ENCODE measurements around the gene RAB10. TPM values are rescaled to one million over a fixed set of nuclear protein-coding genes. Genes with fewer than 3 reads are reported as not detected.

RAB10 gene
- total and polyA plus RNA-seq, 2 of the 13 experiments (the other 11 are each of a cell fraction or from before 2014, with no cell fraction given), result 48.2 to 120 TPM

DNA sequence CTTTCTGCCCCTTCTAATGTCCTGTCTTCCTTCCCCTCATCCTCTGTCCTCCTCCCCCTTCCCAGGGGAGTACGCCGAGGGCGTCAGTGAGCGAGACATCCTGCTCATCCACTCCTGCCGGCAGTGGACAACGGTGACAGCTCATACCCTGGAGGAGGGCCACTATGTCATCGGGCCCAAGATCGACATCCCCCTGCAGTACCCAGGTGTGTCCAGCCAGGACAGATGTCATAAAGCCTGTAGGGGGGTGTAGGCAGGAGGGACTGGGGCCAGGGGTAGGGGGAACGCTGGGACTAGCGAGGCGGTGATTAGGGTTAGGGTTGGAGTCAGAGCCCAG, 142.4 kb downstream of the RAB10 start (continued):
- TF ChIP-seq ZNF569 (CRISPR knock-in tag; IDR thresholded peaks at IDR 0.05; ENCODE audit: borderline replicate concordance) (no peak), CREB1 (IDR thresholded peaks at IDR 0.05) (peak; percentile 17; the same call in 1 of the 2 replicates), CREB1 (CRISPR knock-in tag; IDR thresholded peaks at IDR 0.05) (no peak), ZNF121 (CRISPR knock-in tag; IDR thresholded peaks at IDR 0.05) (no peak), ZMYM3 (CRISPR knock-in tag; IDR thresholded peaks at IDR 0.05) (no peak)
- TF ChIP-seq, protein P1, sequence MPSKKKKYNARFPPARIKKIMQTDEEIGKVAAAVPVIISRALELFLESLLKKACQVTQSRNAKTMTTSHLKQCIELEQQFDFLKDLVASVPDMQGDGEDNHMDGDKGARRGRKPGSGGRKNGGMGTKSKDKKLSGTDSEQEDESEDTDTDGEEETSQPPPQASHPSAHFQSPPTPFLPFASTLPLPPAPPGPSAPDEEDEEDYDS (CRISPR knock-in tag; IDR thresholded peaks at IDR 0.05), result no peak
- TF ChIP-seq, protein P2, sequence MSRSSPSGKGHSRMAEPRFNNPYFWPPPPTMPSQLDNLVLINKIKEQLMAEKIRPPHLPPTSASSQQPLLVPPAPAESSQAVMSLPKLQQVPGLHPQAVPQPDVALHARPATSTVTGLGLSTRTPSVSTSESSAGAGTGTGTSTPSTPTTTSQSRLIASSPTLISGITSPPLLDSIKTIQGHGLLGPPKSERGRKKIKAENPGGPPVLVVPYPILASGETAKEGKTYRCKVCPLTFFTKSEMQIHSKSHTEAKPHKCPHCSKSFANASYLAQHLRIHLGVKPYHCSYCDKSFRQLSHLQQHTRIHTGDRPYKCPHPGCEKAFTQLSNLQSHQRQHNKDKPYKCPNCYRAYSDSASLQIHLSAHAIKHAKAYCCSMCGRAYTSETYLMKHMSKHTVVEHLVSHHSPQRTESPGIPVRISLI (CRISPR knock-in tag; IDR thresholded peaks at IDR 0.05; ENCODE audit: borderline replicate concordance), result no peak
- TF ChIP-seq, protein P3, sequence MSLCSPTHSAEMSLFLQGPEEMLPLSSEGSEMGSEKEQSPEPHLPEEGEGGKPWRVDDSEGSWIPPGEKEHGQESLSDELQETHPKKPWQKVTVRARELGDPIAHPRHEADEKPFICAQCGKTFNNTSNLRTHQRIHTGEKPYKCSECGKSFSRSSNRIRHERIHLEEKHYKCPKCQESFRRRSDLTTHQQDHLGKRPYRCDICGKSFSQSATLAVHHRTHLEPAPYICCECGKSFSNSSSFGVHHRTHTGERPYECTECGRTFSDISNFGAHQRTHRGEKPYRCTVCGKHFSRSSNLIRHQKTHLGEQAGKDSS (CRISPR knock-in tag; IDR thresholded peaks at IDR 0.05; ENCODE audit: borderline replicate concordance, low read depth), result no peak
- TF ChIP-seq, protein P4, sequence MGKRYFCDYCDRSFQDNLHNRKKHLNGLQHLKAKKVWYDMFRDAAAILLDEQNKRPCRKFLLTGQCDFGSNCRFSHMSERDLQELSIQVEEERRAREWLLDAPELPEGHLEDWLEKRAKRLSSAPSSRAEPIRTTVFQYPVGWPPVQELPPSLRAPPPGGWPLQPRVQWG (CRISPR knock-in tag; IDR thresholded peaks at IDR 0.05; ENCODE audit: borderline replicate concordance, low read depth), result no peak

DNA sequence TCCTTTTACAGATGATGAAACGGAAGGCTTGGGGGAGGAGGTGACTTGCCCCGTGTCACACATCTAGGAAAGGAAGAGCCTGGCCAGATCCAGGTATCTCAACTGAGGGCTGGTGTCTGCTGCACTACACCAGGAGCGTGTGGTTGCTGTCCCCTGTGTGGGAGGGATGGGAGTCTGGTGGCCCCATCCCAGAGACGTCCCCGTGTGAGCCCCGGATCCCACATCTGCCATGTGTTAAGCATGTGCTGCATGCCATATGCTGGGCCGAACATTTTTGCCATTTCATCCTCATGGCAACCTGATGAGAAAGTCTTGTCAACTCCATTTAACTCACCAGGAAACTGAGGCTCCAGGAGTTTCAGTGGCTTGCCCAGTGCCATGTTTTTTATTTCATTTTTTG, 143.2 kb downstream of the RAB10 start:
- H3K4me1 ChIP-seq (ENCODE audit: insufficient read depth, low read length), result peaks cover 19% of the 10 kb centered on the region
- H3K79me2 ChIP-seq (ENCODE audit: insufficient read depth, low read length), result no peaks in the 10 kb centered on the region
- no peaks in the 10 kb centered on the region; the same call in 1 of the 2 replicates for H4K20me1 ChIP-seq (ENCODE audit: insufficient read depth, low read length)
- ChIA-PET CTCF (ENCODE audit: low intra/inter-chr PET ratio, low total read pairs) (no interaction called here), POLR2A (no interaction called here)
- H2AFZ ChIP-seq (ENCODE audit: low read length), result no peak overlapping the region
- 77% methylated on average over 7 of the region's 7 CpGs for WGBS (ENCODE audit: low lambda C conversion rate)
- H3K4me2 ChIP-seq (ENCODE audit: low read depth, low read length), result no peak overlapping the region
- no peaks in the 10 kb centered on the region for H3K9me3 ChIP-seq (ENCODE audit: low read length)
- in situ Hi-C loops (cut with HindIII; ENCODE audit: extremely low pct_ligation_motif_present, low pct_unique_long_range_greater_than_20kb), result no loop called here
- H3K9ac ChIP-seq (ENCODE audit: insufficient read depth, low read depth, low read length), result no peak overlapping the region
- no peak overlapping the region for H3K27ac ChIP-seq (ENCODE audit: extremely low read length, insufficient read depth, low read length)
- no peak for ATAC-seq
- no peak overlapping the region for H3K4me3 ChIP-seq (replicated peaks in 1 of 3; ENCODE audit: insufficient read depth in 1 of 3, low read depth in 2 of 3, low read length in 3 of 3)
- intact Hi-C loops (cut with micrococcal nuclease; ENCODE audit: unreplicated experiment), result no loop called here
- no peaks in the 10 kb centered on the region for H3K36me3 ChIP-seq (replicated peaks in 1 of 2; ENCODE audit: control insufficient read depth in 1 of 2, insufficient read depth in 2 of 2, low read length in 2 of 2)
- TF ChIP-seq GPN1 (CRISPR knock-in tag; IDR thresholded peaks at IDR 0.05; ENCODE audit: borderline replicate concordance), result no peak
- TF ChIP-seq, protein P5, sequence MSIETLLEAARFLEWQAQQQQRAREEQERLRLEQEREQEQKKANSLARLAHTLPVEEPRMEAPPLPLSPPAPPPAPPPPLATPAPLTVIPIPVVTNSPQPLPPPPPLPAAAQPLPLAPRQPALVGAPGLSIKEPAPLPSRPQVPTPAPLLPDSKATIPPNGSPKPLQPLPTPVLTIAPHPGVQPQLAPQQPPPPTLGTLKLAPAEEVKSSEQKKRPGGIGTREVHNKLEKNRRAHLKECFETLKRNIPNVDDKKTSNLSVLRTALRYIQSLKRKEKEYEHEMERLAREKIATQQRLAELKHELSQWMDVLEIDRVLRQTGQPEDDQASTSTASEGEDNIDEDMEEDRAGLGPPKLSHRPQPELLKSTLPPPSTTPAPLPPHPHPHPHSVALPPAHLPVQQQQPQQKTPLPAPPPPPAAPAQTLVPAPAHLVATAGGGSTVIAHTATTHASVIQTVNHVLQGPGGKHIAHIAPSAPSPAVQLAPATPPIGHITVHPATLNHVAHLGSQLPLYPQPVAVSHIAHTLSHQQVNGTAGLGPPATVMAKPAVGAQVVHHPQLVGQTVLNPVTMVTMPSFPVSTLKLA (IDR thresholded peaks at IDR 0.05), result peak; percentile 86
- FAIRE-seq, result no peak
- BruUV-seq (replicated peaks), result no TSS peak
- H3K27me3 ChIP-seq (ENCODE audit: control insufficient read depth in 1 of 2, insufficient read depth in 2 of 2, low read length in 2 of 2), result peaks cover 15 to 66% of the 10 kb centered on the region in 2 experiments
- DNase-seq (ENCODE audit: low spot score), result no peak

All from HepG2 (cell line).